ENCODE results near the gene RTL5.

The RTL5 gene

DNA sequence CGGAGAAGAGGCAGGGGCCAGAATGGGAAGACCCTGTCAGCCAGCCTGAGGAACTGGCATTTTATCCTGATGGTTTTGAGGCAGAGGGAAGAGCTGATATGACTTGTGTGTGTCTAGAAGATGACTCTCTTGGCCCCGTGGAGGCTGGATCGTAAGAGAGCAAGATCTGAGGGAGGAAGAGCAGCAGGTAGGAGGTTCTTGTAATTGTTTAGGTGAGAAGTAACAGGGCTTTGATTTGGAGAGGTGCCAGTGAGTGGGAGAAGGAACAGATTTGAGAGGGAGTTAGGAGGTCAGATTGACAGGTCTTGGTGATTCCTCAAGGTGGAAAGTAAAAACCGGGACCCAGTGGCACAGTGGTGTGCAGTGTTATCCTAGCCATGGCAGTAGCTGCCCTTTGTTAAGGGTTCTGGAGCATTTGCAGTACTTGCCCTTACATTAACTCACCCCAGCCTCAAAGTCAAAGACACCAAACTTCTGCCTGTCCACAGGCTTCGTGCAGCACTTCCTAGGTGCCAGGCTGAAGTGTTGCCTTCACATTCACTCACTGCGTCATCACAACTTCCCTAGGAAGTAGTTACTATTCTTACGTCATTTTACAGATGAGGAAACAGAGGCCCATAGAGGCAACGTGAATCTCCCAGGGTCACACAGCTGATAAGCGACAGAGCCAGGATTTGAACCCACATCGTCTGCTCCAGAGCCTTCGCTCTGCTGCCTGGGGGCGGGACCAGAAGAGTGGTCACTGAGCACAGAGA lies 23.7 kb downstream of the RTL5 start:
- DNase-seq = no peak

DNA sequence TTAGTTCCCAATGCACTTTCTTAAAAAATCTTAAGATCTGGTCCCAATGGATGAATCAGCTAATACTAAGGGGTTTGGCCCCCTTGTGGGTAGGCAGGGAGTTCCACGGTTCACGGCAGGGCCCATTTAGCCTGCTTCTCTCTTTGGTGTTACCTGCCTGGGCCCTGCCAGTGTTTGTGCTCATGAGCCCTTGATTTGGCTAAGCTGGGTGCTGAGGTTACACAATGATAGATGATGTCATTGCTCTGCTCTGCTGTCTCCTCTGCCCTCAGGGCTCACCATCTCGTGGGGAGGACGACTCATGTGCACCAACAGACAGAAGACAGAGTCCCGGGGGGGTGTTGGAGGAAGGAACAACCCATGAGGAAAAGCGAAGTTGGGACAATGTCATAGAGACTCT lies 24.4 kb downstream of the RTL5 start:
- no peak for DNase-seq

DNA sequence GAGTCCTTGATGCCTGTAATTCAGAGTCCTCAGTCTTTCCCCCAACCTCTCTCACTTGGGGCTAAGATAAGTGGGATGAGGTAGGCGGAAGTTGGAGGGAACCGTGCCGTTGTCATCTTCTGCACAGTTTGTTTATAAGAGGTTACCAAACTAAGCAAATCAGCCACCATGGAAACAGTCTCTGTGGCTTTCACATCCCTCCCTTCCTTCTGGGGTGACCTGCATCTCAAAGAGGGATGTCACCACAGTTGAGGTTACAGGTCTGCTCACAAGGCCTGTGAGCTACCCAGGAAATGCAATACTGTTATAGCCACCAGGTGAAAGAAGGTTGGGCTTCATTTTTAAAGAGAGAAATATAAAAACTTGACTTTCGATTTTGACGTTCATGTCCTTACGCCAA lies 26.3 kb downstream of the RTL5 start:
- DNase-seq = no peak

DNA sequence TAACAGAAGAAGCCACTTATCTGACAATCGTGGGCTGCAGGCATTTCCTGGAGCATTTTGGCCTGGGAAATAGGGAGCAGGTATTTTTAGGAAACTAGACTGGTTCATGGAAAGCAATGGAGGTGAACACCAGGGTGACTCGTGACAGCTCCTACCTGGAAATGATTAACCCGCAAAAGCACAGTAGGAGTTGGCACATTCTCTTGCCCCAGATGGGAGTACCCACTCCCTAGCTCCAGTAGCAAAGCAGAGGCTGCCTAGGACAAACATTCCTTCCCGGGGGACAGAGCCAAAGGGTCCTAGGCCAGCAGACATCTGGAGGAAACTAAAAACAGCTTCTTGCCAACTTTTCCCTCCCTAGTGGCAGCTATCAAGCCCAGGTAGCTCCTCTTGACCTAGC lies 29.0 kb downstream of the RTL5 start:
- no peak for DNase-seq

DNA sequence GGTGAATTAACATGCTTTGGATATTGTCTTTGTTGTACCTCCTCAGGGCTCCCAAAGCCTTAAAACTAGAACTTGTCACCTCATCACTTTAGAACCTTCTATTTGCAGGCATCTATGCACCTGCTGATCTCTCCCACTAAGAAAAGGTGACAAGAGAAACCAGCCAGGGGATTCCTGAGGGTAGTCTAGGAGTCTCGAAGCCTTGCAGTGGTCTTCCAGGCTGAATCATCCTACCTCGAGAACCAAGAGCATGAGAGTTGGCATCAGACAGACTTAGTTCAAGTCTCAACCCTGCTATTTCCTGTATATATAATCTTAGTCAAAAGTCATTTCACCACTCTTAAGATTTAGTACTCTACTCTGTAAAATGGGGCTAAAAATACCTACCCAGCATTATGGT lies 29.6 kb downstream of the RTL5 start:
- no peak for DNase-seq

DNA sequence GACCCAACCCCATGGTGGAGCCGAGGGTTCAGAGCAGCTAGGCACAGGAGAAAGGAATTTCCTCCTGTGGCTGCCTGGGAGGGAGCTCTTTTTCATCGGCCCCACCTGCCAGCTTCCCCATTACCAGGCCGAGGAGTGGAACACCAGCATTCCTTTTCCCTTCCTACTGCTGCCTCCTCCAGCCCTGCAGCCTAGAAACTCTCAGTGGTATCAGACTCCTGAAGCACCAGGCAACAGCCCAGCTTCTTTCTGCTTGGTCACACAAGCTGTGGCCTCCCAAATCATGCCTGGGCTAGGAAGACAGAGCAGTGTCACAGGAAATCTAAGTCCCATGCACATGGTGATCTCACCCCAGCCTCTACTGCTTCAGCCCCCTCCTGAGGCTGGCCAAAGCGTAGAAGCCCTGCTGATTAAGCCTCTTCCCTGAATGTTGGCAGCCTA lies 30.1 kb downstream of the RTL5 start:
- no peak for DNase-seq

DNA sequence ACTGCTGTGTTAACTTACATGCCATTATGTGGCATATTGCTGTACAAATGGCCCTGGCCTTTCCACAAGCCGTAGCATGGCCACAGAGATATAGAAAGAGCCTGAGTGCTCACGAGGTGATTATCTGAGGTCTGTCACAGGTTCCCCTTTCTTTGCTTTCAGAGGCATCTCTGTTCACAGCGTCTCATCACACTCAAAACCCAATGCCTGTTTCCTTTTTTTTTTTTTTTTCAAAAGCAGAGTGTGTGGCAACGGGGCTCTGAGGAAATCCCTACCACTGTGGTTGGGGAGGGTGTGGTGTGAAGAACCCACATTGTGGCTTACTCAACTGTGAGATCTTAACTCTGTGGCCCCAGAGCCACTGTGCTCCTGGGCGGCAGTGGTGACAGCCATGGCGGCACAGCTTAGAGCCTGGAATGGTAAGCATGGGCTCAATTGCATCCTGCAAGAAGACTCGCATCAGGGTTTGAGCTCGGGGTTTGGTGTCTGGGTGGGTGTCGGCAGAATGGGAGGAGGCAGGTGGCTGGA lies 30.8 kb downstream of the RTL5 start:
- DNase-seq = peak; percentile 38

DNA sequence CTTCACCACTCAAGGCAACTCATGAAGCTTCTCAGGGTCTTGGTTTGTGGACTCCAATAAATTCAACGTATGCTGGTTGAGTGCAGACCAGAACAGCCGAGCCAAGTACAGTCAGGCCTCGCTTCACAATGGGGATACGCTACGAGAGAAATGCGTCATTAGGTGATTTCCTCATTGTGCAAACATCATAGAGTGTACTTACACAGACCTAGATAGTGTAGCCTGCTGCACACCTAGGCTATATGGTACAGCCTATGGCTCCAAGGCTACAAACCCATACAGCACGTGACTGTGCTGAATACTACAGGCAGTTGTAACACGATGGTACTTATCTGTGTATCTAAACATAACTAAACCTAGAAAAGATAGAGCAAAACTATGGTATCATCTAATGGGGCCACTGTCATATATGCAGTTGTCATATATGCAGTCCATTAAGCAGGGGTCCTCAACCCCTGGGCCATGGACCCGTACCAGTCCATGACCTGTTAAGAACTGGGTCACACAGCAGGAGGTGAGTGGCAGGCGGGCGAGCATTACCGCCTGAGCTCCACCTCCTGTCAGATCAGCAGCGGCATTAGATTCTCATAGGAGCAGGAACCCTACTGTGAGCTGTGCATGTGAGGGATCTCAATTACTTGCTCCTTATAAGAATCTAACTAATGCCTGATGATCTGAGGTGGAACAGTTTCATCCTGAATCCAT lies 31.5 kb downstream of the RTL5 start:
- DNase-seq = no peak

DNA sequence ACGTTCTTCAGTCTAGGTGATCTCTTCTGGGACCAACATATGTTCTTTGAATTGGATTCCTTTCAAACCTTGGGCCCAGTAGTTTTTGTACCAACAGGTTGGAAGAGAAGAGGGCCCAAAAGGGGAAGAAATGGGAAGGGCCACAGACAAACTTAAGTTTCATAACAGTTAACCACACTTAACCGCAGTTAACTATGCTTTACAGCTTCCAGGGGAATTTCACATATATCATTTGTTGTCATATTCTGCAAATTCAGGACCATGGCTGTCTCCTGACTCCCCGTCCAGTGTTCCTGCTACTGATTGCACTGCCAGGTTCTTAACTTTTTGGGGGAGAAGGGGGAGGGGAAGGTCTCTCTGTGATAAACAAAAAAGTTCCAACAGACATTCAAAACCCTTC lies 34.6 kb downstream of the RTL5 start:
- no peak for DNase-seq

DNA sequence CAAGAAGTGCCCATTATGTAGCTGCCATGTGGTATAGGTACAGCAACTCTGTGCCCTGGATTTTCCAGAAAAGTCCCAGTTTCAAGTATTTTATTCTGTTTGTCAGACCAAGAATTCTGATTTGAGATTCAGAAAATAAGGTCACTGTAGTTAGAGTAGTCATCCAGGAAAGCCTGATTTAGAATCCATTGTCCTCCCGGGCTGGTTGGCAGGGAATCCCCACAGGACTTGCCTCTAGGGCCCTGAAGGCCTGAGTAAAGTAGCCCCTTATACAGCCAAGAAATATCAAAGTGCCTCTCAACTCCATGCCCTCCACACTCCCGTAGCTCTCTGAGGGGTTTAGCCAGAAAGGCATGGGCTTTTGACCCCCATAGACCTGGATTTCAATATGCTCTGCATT lies 36.3 kb downstream of the RTL5 start:
- no peak for DNase-seq

DNA sequence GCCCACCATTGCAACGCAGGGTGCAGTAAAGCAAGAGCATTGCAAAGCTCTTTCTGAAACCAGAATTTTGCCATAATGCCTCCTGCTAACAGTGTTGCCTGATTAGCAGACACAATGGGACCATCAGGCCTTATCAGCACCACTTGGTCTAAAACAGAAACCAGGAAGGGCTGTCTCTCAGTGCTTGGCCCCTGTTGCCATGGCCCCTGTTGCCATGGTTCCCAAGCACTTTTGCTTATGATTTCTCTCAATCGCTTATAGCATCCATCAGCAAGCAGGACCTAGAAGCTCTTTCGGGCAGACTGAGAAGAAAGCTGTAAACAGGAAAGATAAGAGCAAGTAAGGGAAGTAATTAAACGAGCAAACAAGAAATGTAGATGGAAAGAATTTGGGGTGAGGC lies 36.8 kb downstream of the RTL5 start:
- DNase-seq = no peak

DNA sequence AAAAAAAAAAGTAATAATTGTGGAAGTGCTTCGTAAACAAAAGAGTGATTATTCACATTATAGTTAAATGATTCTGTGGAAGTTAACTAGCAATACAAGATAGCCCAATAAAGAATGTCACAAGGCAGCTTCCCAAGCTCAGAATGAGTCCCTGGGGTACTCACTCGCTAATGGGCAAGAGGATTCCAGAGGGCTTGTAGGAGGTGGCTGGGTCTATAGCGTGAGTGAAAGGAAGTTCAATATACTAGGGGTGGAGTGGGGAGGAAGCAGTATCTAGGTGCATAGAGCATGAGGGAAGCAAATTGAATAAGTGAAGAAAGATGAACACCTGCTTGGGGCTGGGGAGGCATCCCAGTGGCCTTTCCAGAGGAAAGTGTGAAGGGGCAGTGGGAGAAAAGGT lies 42.5 kb downstream of the RTL5 start:
- no peak for DNase-seq

DNA sequence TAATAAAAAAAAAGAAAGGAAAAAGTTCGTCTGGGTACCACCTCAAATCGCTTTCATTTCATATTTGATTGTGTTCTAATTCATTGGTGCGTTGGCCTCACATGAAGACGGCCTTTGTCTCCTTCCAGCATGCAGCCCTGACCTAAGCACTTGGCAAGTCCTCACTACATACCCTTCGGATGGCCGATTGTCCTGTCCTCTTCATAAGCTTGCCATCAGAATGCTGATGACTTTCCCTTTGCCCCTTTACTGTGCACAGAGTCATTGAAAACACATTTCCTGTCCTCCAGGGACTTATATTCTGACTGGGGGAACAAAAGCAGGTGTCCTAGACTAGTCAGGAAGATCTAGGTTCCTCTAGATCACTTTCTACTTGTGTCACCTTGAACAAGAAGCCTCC lies 43.0 kb downstream of the RTL5 start:
- no peak for DNase-seq

DNA sequence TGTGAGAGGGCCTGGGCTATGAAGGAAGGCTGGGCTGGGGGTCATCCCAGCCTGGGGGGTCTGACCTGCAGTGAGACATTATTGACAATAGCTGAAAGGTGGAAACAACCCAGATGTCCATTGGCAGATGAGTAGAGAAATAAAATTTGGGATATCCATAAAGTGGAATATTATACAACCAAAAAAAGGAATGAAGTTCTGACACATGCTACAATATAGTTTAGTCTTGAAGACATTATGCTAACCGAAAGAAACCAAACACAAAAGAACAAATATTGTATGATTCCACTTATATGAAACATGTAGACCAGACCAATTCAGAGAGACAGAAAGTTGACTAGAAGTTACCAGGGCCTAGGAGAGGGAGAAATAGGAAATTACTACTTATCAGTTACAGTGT lies 44.7 kb downstream of the RTL5 start:
- DNase-seq = no peak

DNA sequence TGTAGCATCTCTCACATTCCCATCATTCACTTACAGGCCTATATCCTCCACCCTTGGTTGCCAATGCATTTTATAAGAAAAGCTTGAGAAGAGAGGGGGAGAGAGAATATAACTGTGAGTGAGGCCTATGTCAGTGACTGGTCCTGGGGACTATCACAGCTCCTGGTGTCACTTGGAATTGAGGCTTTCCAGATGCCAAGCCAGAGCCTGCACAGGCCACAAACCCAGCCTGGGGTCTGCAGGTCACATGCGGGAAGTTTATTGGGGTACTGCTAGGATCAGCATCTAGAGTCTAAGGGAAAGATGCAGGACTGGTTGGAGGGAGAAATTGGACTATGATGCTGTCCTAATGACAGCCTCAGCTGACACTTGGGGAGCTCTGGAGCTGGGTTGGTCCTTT lies 47.6 kb downstream of the RTL5 start:
- no peak for DNase-seq

DNA sequence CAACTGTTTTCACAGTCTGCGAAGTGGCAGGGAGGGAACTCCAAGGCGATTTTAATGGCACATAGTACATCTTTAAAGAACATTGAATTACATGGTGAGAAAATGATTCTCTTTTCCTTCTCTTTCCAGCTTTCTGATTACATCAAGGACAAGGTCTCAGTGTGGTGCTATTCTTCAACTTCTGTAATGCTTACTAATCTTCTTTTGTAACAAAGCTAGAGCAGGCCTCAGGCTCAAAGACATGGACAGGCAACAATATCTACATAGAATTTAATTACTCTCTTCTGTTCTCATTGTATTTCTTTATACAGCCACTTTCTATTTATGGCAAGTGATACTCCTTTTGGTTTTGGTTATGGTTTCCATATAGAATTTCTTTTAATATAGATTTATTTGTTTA lies 48.4 kb downstream of the RTL5 start:
- DNase-seq = no peak

DNA sequence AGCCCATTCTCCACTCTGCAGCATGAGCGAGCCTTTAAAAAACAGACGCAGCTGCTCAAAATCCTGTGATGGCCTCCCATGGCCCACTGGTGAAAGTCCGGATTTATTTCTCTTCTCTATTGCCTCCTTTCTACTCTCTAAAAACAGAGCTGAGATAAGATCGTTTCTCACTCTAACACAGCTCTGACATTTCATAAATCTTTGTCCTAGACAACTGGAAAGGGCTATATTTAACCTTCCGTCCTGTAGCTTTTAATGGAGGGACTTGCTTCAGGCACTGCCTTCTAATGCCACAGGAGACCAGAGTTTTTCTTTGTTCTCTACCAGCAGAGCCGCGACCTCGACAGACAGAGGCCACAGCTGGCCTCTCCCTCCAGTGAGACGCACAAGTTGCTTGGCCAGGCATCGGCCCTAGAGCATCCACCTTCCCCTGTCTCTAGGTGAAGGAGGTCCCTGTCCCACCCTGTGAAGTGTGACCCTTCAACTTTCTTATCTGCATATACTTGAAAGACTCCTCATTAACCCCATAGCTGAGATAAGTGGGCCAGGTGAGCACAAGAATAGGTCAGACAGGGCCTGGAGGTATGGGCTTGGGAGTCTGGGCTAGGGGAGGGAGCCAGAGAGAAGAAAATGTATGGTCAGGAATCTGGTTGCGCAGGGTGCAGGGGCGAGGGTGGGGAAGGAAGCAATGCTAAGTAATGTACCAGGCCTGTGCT lies 50.0 kb downstream of the RTL5 start:
- DNase-seq = no peak

DNA sequence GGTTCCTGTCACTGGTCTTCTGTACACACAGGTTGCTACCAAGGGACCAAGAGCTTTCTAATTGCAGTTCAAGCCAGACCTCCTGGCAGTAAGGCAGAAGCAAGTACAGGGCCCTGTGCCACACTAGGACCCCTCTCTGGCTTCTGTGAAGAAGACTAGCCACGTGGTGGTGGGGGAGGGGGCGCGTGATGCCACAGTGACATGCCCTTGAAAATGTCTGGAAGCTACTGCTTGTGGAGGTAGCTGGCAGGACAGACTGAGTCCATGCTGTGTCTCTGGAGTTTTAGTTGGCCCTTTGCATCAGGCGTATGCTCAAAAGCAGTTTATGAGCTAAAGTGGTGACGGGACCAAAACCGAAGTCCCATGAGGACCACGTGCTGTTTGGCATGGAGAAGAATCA lies 50.9 kb downstream of the RTL5 start:
- DNase-seq = no peak

DNA sequence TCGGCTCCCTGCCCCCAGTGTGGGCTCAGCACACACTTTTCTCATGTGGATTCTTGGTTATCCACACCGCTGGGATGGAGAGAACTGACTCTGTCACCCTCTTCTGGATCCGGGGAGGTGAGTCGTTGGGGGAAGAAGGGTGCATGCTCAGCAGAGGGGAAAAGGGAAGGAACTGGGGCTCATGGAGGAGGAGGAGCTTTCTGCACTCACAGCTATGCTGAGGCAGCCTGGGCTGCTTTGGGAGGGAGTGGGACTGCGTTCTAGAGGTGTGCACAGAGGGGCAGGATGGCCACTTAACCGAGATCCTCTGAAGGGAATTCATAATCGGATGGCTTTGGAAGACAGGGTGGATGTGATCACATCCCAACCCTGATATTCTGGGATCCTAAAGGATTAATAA lies 51.6 kb downstream of the RTL5 start:
- no peak for DNase-seq

DNA sequence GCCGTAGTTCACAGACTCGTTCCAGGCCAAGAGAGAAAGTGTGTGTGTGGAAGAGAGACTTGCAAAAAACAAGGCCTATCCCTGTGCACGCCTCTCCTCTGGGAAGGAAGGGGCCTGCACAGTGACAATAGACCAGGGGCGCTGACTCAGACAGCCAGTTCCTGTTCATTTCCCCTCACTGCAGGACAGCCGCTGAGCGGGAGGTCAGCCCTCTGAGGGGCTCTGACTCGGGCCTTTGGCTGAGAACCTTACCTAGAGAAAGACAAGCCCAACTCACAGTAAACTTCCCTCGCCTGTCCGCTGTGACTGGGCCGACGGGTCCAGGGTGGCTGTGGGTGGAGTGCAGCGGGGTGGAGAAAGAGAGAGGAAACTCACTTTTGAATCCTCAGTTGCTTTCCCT lies 52.1 kb downstream of the RTL5 start:
- no peak for DNase-seq

DNA sequence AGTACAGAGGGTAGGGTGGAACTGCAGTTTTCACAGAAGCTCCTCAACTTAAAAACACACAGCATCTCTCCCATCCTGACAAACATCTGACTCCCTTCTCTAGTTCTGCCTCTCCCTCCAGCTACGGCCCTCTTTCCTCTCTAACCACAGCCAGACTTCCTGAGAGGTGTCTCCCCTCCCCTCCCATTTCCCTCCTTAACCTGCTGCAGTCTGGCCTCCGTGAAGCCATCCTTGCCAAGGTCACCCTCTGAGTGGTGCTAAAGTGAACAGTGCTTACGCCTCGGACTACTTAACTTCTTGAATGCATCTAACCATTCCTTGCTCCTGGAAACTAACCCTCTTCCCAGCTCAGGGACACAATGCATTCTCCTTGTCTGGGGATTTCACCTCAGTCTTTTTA lies 53.3 kb downstream of the RTL5 start:
- DNase-seq = no peak
